Glomerular visceral epithelial cell (primary cell): Measurements from ENCODE around the gene UBTF.

ENCODE experiments used
- DNase-seq: peaks from one replicate; pipeline ENCODE4 v3.0.0-alpha.2; 2016; ENCODE audit errors: extremely low spot score

UBTF gene

DNA sequence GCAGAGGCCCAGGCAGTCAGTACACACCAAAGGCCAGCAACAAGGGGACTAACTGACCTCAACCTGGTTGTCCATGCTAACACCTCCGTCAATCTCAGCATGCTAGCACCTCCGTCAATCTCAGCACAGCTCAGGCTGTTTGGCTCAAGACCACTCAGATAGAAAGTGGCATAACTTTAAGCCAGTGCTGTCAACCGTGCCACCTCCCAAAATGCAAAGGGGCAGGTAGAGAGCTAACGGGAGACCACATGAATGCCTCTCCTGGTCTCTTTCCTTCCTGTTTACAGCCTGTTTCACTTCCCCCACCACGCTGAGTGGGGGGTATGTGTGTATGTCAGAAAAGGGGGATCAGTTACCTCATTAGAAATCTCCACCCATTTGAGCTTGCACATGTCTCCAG lies 3.3 kb downstream of the UBTF start:
- DNase-seq = no peak

DNA sequence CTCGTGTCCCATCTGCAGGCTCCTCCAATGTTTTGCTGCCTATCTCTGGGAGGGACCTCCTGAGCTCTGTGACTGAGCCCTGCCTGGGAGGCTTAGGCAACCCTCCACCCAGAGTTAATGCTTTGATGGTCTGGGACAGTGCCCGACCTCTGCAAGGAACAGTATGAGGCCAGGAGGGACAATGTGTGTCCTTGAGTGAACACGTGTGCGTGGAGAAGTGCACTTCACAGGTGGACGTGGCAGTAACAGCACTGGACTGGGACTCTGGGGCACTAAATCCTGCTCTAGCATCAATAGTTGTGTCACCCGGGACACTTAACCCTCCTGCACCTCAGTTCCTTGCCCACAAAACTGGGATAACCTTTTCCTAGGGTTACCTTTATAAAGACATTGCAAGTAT lies 4.6 kb downstream of the UBTF start:
- no peak for DNase-seq

DNA sequence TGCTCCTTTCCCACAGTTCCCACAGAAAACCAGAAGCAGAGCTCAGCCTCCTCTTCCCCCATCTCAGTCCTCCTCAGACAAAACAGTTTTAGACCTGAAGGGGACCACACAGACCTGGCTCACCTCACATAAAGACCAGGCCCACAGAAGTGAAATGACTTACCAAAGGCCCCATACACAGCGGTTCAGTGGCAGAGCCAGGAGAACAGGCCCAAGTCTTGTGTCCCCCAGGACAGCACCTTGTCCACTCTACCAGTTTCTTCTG lies 5.3 kb downstream of the UBTF start:
- DNase-seq = no peak

DNA sequence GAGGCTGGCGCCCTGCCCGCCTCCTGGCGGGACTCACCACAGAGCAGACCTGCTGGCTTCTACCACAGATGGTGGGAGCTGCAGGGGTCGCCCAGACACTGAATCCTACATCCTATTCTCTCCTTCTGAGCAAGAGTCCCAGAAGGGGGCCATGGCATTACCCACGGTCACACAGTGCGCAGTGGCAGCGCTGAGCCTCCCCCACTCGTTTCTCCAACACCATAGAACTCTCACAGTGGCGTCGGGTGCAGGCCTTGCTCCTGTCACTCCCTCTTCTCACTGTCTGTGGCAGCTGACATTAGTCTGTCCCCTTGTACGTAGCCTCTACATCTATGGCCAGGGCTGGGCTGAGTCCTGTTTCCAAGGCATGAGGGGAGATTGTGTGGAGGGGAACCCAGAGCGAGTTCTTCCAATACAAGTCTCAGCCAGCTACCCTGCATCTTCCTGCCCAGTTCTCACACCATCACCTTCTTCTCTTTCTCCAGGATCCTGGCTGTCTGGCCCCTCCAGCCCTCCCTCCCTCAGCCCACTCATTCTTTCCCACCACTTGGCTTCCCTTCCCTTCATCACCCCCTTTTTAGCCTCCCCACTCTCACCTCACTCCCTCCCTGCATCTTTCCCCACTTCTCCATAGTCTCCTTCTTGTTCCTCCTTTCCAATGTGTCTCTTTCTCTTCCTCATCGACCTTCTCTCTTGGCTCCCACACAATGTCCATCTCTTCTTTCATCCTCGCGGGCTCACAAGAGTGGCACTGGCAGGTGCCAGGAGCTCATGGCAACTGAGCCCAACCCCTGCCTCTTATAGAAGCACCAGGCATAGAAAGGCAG lies 5.9 kb downstream of the UBTF start:
- DNase-seq = no peak

DNA sequence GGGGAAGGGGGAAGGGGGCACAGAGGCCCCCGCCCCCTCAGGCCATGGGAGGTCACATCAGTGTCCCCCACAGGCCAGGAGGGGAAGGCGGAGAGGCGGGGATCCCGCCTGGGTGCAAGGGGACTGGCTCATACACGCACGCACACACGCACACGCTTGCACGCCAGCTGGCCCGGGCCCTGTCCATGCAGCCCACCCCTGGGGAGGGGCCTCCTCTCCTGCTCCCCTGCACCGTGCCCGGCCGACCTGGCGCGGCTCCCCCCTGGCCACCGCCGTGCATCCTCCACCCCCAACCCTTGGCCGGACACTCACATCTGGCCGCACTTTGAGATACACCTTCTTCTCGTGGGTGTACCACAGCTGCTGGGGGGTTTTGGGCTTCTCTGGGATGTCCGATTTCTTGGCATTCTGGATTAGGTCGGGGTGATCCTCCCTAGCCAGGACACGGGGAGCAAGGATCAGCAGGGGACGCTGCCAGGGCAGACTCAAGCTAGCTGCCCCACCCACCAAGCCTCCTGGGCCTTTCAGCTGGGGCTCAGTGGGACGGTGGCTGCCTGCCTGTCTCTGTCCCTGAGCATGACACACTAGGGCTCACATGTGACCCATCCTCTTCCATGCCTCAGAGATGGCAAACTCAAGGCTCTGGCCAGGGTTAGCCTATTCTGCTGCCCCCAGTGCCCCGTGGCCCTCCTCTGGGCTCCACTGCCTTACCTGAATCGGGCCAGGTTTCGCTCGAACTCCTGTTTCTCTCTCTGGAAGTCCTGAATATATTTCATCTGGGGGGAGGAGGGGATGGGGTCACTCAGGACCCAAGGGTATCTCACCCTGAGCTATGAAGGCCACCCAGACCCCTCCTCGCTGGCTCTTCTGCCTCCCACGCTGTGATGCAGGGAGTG lies 6.7 kb downstream of the UBTF start:
- no peak for DNase-seq

DNA sequence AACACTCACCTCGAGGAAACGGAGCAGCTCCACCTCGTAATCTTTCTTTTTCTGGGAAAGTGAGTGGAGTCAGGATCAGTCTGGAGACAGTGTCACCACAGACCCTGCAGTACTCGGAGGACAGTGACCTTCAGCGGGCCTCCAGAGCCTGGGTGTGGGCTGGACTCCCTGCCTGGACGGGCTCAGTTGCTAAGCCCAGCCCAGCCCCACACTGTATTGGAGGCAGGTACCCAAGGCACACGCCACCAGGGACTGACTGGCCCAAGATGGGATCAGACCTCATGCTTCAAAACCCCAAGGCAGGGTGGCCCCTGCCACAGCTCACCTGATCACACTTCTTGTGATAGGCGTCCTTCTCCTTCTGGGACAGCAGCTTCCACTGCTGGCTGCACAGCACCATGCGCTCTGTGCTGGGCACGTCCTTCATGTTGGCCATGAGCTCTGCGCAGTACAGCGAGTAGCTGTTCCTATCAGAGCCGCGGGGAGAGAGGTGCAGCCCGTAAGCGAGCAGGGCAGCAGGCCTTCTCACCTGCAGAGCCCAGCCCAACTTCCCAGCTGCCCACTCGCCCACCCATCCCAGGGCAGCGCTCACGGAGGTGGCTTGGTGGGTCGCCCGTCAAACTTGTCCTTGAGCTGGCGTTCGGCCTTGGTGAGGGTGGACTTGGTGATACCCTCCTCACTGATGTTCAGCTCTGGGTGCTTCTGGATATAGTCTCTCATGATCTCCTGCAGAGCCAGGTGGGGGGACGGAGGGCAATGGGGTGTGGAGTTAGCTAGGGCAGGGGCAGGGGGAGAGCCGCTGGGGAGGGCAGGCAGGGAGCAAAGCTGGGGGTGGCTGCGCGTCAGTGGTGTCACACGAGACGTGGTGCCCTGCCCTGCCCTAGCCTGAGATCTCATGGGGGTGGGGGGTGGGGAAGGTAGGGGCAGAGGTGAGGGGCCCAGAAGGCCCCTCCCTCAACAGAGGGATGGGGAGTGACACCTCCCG lies 7.9 kb downstream of the UBTF start:
- no peak for DNase-seq

DNA sequence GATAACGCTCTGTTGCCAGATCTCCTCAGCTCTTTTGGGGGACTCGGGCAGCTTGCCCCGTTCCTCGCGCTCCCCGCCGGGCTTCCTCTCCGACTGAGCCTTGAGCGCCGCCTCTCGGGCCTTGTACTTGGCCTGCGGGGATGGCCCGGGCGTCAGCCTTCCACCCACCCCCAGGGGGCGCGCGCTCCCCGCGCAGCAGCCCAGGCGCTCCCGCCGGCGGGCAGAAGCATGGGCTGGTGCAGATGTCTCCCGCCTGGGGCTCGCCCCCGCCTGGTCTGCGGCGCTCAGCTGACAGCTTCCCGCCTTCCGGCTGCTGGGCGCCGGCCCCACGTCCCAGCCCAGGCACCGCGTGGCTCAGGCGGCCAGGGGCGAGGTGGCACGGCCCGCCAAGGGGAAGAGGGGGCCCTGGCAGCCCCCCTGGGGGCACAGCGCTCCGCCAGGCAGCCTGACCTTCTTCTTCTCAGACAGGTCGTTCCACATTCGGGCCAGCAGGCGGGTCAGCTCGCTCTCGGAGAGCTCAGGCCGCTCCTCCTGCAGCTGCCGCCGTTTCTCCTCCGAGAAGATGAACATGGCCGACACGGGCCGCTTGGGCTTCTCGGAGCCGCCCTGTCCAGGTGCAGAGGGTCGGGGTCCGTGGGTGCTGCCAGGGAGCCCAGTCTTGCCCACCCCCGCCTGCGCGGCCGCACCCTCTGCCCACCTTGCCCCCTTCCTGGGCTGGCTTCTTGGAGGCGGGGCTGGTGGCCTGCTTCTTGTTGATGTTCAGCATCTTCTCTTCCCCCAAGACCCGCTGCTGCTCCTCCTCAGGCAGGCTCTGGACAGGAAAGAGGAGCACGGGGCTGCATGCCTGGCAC lies 8.9 kb downstream of the UBTF start:
- peak; percentile 83 for DNase-seq

DNA sequence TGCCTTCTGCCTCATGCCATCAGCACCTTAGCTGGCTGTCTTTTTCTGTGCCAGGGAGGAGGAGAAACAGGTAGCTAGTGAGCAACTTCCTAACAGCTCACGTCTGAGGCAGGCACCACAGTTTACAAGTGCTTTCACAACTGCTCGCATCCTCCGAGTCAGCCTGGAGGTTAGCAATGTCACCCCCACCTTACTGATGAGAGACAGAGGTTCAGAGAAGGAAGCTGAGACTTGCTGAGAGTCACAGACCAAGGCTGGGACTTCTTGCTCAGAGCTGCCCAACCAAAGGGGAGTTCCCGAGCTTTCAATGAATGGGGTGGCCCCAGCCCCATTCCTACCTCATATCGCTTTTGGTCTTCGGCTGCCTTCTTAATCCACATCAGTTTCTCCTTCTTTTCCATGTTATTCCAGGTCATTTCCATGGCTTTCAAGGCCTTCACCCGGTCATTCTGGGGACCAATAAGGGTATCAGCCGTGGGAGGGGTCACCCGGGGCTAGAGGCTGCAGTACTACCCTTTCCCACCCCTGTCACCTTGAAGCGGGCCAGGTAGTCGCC lies 9.6 kb downstream of the UBTF start:
- DNase-seq = no peak

DNA sequence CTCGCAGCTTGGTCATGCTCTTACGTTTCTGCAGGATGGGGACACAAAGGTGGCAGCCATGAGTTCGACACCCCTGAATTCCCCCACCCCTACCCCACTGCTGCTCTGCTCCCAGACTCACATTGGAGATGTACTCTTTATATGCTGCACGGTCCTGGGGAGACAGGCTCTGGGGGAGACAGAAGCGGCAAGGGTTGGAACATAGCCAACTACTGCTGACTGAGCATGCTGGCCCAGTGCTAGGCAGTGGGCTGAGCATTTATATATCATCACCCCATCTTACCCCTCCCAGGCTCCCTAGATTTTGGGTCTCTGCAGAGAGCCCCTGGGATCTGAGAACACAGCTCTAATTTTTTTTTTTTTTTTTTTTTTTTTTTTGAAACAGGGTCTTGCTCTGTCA lies 11.7 kb downstream of the UBTF start:
- no peak for DNase-seq

DNA sequence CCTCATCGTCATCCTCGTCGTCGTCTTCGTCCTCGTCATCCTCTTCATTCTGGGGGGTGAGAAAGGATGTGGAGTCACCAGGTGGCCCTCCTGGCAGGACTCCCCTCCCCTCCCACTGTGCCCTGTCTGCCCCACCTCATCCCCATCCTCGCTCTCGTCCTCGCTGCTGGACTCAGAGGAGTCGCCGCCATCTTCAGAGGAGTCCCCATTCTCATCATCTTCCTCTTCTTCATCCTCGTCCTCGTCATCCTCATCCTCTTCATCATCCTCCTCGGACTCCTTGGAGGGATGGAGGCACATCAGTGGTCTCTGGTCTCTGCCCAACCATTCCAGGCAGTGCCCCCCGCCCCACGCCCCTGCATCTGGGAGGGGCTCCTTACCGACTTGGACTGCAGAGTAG lies 12.2 kb downstream of the UBTF start:
- DNase-seq = no peak

DNA sequence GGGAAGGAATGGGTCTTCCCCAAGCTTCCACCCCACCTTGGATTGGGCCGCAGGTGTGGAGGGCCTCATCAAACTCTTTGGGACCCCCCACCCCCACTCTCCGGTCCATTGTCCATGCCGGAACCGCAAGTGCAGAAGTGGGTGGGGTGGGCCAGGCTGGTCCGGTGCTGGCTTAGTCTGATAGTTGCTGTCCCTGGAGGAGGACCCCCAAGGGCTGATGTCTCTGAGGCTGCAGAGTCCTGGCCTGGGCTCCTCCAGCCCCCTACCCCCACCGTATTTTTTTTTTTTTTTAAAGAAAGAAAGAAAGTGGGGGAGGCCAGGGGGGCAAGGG lies 12.7 kb downstream of the UBTF start:
- DNase-seq = no peak

DNA sequence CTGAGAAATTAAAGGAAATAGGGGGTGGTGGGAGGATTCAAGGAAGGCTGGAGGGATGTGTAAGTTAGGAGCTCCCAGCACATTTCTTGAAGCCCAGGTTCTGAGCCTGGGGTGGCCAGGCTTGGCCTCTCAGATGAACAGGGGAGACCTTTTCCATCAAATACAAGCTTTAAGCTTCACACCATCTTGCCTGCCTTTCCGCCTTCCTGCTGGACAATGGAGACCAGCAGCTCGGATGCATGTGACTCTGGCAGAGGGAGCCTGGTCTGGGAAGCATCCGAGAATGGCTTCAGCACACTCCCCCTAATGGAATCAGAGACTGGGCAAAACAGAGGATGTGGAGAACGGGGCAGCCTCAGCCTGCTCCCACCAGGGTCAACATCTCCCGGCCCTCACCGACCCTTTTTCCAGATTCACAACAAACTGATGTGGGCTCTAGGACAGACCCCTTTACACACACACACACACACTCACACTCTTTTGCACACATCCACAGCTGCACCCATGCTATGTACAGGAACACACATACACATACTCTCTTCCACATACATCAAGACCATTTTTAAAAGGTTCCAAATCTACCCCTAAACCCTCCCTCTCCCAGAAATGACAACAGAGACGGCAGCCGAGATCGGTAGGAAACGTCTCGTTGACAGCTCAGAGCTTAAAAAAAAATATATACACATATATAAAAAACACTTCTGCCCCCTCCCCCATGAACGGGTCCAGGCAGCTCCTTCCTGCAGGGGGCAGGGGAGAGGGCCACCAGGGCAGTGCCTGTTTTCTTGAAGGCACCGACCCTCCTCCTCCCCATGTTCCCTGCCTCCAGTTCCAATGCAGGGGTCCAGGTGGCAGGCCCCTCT lies 13.3 kb downstream of the UBTF start:
- DNase-seq = no peak

DNA sequence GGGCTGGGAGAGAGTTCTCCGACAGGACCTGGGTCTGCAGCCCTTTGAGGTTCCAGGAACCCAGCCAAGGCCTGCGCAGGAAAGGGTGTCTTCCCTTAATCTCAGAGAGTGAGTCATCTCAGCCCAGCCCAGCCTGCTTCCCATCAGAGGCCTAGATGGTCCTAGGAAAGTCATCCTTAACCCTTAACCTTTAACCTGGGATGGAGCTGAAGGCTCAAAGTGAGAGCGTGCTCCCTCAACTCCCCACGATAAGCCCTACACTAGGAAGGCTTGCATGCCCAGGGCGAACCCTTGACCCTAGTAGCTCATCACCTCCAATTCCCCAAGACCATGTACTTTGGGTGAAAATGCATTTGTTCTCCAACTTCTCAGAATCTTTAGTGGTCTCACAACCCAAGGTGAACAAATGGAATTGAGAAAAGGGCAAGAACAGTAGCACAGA lies 15.0 kb downstream of the UBTF start:
- peak; percentile 50 for DNase-seq

DNA sequence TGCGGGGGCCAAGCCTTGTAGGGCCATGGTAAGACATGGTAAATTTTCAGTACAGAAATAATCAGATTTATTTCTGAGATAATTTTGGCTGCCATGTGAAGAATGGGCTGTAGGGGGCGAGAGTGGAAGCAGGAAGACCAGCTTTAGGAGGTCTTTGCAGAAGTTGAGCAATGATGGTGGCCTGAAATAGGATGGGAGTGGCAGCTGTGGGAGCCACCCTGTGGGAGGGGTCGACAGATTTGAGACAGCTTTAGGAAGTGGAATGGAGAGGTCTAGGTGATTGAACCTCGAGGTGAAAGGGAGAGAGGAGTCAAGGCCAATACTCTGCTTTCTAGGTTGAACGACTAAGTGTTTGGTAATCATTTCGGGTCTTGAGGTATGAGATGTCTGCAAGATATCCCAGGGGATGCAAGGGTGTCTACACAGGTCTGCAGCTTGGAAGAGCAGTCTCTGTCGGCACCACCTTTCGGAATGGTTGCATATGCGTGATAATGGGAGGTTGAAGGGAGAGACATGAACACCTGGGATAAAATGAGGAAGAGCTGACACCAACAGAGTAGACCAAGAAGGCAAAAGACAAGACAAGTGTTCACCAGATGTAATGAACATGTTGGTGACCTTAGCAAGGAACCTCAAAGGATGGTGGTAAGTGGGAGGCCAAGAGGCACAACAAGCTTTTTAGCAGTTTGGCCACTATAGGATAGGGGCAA lies 15.6 kb downstream of the UBTF start:
- DNase-seq = peak; percentile 46

DNA sequence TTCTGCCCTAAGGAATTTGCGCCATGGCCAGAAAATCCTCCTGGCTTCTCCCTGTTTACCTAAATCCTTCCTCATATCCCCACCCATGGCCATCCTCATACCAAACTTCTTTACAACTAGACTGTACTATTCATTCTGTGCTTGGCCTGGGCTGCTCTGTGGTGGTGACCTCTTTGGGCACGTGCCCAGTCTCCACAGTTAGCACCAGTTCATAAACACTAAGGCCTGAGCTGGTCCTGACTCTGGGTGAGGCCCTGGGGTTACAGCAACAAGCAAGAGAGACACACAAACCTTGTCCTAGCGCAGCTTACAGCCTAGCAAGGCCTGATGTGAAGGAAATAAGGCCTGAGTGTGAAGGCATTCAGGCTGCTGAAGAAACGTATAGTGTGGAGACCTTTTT lies 16.7 kb downstream of the UBTF start:
- no peak for DNase-seq

DNA sequence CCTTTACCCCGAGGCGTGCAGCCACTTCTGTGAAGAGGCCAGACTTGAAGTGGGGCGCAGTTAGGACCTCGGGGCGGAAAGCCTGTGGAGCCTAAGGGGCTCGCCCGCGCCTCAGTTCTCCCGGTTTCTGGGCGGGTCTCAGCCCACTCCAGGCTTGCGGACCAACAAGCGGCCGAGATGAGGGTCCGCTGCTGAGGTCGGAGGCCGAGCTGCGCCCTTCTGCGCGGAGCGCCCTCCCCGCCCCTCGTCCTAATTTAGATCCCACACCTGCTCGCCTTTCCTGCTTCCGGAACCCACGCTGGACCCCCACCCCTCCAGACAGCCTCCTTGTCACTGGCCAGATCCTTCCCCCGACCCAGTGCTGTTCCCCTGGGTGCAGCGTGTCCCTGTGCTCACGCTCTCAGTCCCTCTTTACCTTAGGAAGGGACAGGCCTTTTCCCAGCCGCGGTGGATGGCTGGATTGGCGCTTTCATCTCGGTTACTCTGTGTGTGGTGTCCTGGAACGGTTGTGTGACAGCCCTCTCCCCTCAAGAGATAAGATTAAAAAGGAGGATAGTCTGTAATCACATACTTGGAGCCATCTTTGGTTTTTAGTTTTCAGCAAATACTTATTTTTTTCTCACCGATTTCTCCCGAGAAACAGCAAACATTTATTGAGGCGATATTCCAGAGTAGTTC lies 18.9 kb downstream of the UBTF start:
- no peak for DNase-seq

DNA sequence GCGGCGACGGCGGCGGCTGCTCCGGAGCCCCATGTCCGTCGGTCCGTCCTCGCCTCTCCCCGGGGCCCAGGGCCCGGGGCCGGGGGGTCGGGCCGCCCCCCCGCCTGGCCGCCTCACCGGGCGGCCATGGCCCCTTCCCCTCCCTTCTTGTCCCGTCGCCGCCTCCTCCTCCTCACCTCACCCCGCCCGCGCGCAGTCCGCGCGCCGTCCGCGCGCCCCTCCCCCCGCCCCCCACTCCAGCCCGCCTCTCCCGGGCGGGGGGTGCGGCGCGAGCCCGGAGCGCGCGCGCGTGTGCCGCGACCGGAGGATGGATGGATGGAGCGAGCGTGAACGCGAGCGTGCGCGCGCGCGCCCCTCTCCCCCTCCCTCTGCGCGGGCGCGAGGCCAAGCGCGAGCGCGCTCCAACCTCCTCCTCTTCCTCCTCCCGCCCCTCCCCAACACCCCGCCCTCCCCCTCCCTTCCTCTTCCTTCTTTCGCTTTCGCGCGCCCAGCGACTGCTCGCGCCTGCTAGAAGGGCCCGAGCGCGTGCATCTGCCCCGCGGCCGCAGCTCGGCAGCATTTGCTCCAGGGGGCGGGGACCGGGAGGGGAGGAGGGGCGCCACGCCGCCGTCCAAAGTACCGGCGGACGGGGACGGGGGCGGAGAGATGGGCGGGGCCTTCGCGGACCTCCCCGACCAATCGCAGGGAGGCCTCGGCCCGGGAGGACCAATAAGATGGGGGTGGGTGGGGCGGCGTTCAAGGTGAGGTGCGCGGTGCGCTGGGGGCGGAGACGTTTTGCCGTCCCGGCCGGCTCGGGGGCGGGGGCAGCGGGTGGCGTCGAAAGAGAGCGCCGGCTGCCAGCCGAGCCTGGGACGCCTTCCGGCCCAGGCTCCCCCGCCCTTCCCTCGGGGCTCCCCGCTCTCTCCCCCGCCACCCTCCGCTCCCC lies 19.7 kb downstream of the UBTF start, which contains the start of gene ATXN7L3:
ATXN7L3 (minus strand) TSS at position 332 of the 925 bp plus-strand sequence. CDS start 1,814 bp downstream, outside the sequence.
- peak; percentile 99 for DNase-seq
